ENCODE data around the gene BICDL1.
A peak's percentile ranks its signal among the peaks of the same experiment; 100 is the strongest.
"Not testable (repeated sequence)": the region's sequence is repeated elsewhere in the genome, so short reads cannot be mapped to it uniquely, and the experiment has no call there.

BICDL1 gene

DNA sequence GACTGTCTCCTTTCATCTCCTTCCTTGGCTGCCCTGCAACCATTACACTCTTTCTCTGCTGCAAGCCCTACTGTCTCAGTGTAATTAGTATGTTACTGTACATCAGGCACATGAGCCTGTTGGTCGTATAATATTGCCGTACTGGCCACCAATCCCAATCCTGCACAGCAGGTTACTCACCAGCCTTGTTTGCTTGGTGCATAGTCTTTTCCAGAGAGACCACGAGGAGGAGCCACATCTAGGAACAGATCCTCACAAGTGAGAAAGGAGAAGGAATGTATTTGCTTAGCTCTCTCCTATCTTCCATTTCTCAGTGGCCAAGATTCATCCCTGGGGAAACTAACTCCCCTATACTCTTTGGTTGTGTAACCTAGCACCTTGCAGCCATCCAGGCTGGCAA lies 33.0 kb upstream of the BICDL1 start:
- no peak overlapping the region for H3K4me3 ChIP-seq (ENCODE audit: low read depth, low read length)

DNA sequence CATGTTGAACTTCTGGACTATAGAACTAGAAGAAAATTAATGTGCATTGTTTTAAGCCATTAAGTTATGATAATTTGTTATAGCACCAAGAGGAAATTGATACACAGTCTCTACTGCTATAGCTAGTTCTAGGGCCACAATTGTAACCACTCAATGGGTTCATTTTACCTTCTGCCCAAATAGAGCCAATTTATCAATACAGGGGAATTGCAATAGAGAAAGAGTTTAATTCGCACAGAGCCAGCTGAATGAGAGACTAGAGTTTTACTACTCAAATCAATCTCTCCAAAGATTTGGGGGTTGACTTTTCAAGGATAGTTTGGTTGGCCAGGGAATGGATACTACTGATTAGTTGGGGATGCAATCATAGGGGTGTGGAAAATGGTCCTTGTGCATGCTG lies 31.9 kb upstream of the BICDL1 start:
- no peak overlapping the region for H3K4me3 ChIP-seq (ENCODE audit: low read depth, low read length)
- TF ChIP-seq, protein P1, sequence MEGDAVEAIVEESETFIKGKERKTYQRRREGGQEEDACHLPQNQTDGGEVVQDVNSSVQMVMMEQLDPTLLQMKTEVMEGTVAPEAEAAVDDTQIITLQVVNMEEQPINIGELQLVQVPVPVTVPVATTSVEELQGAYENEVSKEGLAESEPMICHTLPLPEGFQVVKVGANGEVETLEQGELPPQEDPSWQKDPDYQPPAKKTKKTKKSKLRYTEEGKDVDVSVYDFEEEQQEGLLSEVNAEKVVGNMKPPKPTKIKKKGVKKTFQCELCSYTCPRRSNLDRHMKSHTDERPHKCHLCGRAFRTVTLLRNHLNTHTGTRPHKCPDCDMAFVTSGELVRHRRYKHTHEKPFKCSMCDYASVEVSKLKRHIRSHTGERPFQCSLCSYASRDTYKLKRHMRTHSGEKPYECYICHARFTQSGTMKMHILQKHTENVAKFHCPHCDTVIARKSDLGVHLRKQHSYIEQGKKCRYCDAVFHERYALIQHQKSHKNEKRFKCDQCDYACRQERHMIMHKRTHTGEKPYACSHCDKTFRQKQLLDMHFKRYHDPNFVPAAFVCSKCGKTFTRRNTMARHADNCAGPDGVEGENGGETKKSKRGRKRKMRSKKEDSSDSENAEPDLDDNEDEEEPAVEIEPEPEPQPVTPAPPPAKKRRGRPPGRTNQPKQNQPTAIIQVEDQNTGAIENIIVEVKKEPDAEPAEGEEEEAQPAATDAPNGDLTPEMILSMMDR (IDR thresholded peaks at IDR 0.05; ENCODE audit: borderline replicate concordance, insufficient read depth, low read depth, low read length), result no peak

More for the DNA sequence above, 33.0 kb upstream of the BICDL1 start:
- TF ChIP-seq, protein P1 (IDR thresholded peaks at IDR 0.05; ENCODE audit: borderline replicate concordance, insufficient read depth, low read depth, low read length), result no peak

GRCh38 chr12:119959435-119959834 lies 29.6 kb upstream of the BICDL1 start:
- no peak overlapping the region for H3K4me3 ChIP-seq (ENCODE audit: low read depth, low read length)
- TF ChIP-seq, protein P1 (IDR thresholded peaks at IDR 0.05; ENCODE audit: borderline replicate concordance, insufficient read depth, low read depth, low read length), result no peak

- H3K4me3 ChIP-seq (ENCODE audit: low read depth, low read length), result no peak overlapping the region
- TF ChIP-seq, protein P1 (IDR thresholded peaks at IDR 0.05; ENCODE audit: borderline replicate concordance, insufficient read depth, low read depth, low read length), result no peak
Measured at GRCh38 chr12:119964123-119964522, 24.9 kb upstream of the BICDL1 start.

- H3K4me3 ChIP-seq (ENCODE audit: low read depth, low read length), result no peak overlapping the region
- TF ChIP-seq, protein P1 (IDR thresholded peaks at IDR 0.05; ENCODE audit: borderline replicate concordance, insufficient read depth, low read depth, low read length), result no peak
Measured at GRCh38 chr12:119964929-119965328, 24.1 kb upstream of the BICDL1 start.

DNA sequence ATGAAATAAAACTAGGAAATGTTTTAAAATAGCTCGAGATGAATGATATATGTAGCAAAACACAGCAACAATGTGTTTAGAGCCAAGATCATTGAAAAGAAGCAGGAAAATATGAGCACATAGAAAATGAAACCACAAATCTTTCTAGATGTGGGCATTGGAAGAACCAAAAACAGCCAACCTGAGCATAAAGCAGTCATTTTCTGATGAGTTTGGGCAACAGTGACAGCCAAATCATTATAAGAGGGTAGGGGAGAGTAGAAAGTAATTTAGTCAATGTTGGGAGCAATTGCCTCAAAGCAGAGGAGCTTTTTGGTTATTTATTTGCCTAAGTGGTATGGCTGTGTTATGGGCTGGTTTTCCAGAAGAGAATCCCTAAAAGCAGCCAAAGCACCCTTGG lies 8.8 kb upstream of the BICDL1 start:
- TF ChIP-seq, protein P1 (IDR thresholded peaks at IDR 0.05; ENCODE audit: borderline replicate concordance, insufficient read depth, low read depth, low read length), result no peak
- H3K4me3 ChIP-seq (ENCODE audit: low read depth, low read length), result no peak overlapping the region

DNA sequence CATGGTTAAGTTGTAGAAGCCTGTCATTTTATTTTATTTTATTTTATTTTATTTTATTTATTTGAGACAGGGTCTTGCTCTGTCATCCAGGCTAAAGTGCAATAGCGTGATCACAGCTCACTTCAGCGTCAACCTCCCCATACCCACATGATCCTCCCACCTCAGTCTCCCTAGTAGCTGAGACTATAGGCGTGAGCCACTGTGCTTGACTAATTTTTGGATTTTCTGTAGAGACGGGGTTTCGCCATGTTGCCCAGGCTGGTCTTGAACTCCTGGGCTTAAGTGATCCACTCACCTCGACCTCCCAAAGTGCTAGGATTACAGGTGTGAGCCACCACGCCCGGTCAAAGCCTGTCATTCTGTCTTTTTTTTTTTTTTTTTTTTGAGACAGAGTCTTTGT lies 8.3 kb upstream of the BICDL1 start:
- not testable (repeated sequence) for H3K4me3 ChIP-seq (ENCODE audit: low read depth, low read length)

DNA sequence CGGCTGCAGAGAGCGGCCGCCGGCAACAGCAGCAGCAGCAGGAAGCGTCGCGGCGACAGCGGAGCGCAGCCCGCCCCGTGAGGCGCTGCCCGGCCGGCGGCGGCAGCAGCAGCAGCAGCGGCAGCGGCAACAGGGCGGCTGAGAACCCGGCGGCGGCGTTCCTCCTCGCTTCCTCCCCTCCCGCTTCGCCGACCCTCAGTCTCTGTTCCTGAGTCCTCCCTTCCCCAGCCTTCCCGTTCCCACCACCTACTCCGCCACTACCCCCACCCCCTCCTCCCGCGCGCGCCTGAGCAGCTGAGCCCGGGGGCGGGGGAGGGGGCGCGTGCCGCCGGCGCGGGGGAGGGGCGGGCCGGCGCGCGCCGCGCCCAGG lies 310 bp downstream of the BICDL1 start:
- TF ChIP-seq, protein P1 (IDR thresholded peaks at IDR 0.05; ENCODE audit: borderline replicate concordance, insufficient read depth, low read depth, low read length), result no peak
- H3K4me3 ChIP-seq (ENCODE audit: low read depth, low read length), result peak overlapping the region; percentile 55

Data from GM12875 (cell line).